ENCODE measurements around the gene PET100. TPM values are rescaled to one million over a fixed set of nuclear protein-coding genes. Genes with fewer than 3 reads are reported as not detected.

Gene PET100
- total RNA-seq, 1 donor from 2014 or later, result not detected

GRCh38 chr19:7661744-7662538 lies 32.3 kb downstream of the PET100 start:
- no peaks in the 10 kb centered on the region for H3K4me1 ChIP-seq
- TF ChIP-seq CTCF (IDR thresholded peaks at IDR 0.05), result no peak
- H3K27ac ChIP-seq, result no peak overlapping the region
- no peaks in the 10 kb centered on the region for H3K27me3 ChIP-seq
- no peaks in the 10 kb centered on the region for H3K36me3 ChIP-seq
- H3K9me3 ChIP-seq, result no peaks in the 10 kb centered on the region
- DNase-seq (ENCODE audit: low spot score in 2 of 2), result no peak
- intact Hi-C loops (cut with DNase I), result no loop called here
- H3K4me3 ChIP-seq, result no peak overlapping the region

GRCh38 chr19:7662657-7663056 lies 33.1 kb downstream of the PET100 start:
- H3K4me1 ChIP-seq, result no peaks in the 10 kb centered on the region
- no peak for DNase-seq (ENCODE audit: low spot score in 2 of 2)
- intact Hi-C loops (cut with DNase I), result no loop called here
- no peak overlapping the region for H3K4me3 ChIP-seq
- no peaks in the 10 kb centered on the region for H3K27me3 ChIP-seq
- no peak overlapping the region for H3K27ac ChIP-seq
- no peak for TF ChIP-seq CTCF (IDR thresholded peaks at IDR 0.05)
- no peaks in the 10 kb centered on the region for H3K36me3 ChIP-seq
- H3K9me3 ChIP-seq, result no peaks in the 10 kb centered on the region

- Histone ChIP-seq H3K4me1 (no peaks in the 10 kb centered on the region), H3K27me3 (no peaks in the 10 kb centered on the region), H3K27ac (no peak overlapping the region), H3K36me3 (no peaks in the 10 kb centered on the region), H3K4me3 (no peak overlapping the region), H3K9me3 (no peaks in the 10 kb centered on the region)
- intact Hi-C loops (cut with DNase I), result no loop called here
- DNase-seq (ENCODE audit: low spot score in 2 of 2), result no peak
- no peak for TF ChIP-seq CTCF (IDR thresholded peaks at IDR 0.05)
Measured at GRCh38 chr19:7663706-7664105, 34.1 kb downstream of the PET100 start.

DNA sequence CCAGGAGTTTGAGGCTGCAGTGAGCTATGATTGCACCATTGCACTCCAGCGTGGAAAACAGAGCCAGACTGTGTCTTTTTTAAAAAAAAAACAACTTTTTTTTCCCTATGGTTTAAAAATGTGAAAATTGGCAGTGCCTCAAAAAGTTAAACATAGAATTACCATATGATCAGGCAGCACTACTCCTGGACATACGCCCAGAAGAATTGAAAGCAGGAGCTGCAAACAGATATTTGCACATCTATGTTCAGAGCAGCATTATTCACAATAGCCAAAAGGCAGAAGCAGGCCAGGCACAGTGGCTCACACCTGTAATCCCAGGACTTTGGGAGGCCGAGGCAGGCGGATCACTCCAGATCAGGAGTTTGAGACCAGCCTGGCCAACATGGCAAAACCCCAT lies 35.5 kb downstream of the PET100 start:
- no peaks in the 10 kb centered on the region for H3K27me3 ChIP-seq
- TF ChIP-seq CTCF (IDR thresholded peaks at IDR 0.05), result no peak

GRCh38 chr19:7668842-7669241 lies 39.2 kb downstream of the PET100 start, which contains the start of gene RETN:
Gene RETN, plus strand, starts transcription at chr19:7669049. Its CDS starts 278 bp downstream, at chr19:7669327.
- no peaks in the 10 kb centered on the region for H3K36me3 ChIP-seq
- H3K4me1 ChIP-seq, result no peaks in the 10 kb centered on the region
- H3K27ac ChIP-seq, result no peak within 1 kb of the TSS
- DNase-seq (ENCODE audit: low spot score in 2 of 2), result no peak
- intact Hi-C loops (cut with DNase I), result no loop called here
- no peak for TF ChIP-seq CTCF (IDR thresholded peaks at IDR 0.05)
- H3K27me3 ChIP-seq, result no peaks in the 10 kb centered on the region
- H3K4me3 ChIP-seq, result no peak within 1 kb of the TSS
- no peaks in the 10 kb centered on the region for H3K9me3 ChIP-seq

More for the DNA sequence above, 35.5 kb downstream of the PET100 start:
- DNase-seq (ENCODE audit: low spot score in 2 of 2), result no peak
- H3K9me3 ChIP-seq, result no peaks in the 10 kb centered on the region
- no peaks in the 10 kb centered on the region for H3K4me1 ChIP-seq
- H3K36me3 ChIP-seq, result no peaks in the 10 kb centered on the region
- intact Hi-C loops (cut with DNase I), result no loop called here
- H3K4me3 ChIP-seq, result no peak overlapping the region
- H3K27ac ChIP-seq, result no peak overlapping the region
